Testis (tissue), 3 donors: ENCODE results near the gene EEF2K. TPM values are rescaled to one million over a fixed set of nuclear protein-coding genes. Genes with fewer than 3 reads are reported as not detected.

Source experiments
- DNase-seq: peaks from one replicate; pipeline ENCODE4 v3.0.0-alpha.2; 2019
- H3K27ac ChIP-seq, 2 donors: fragments of 200-600 bp; sonication (generic); one replicate each; pipeline ENCODE4 v1.5.1; 2019
- H3K27me3 ChIP-seq: fragments of 200-600 bp; sonication (generic); one replicate; pipeline ENCODE4 v1.5.1; 2019
- H3K36me3 ChIP-seq: fragments of 200-600 bp; sonication (generic); one replicate; pipeline ENCODE4 v1.5.1; 2017; ENCODE audit warnings: low read depth; ENCODE audit errors: missing control alignments
- H3K4me1 ChIP-seq: fragments of 200-600 bp; sonication (generic); one replicate; pipeline ENCODE4 v1.5.1; 2019
- H3K4me3 ChIP-seq, 2 donors: fragments of 200-600 bp; sonication (generic); one replicate each; pipeline ENCODE4 v1.5.1; 2017 to 2019
- H3K9me3 ChIP-seq: fragments of 200-600 bp; sonication (generic); one replicate; pipeline ENCODE4 v1.5.1; 2017
- CTCF ChIP-seq, 3 experiments: fragments of 450-650 bp in 2 of 3; fragments of 200-600 bp in 1 of 3; sonication (generic) in 1 of 3; IDR thresholded peaks; one replicate each; pipeline ENCODE4 v1.5.1; 2016 to 2019; ENCODE audit warnings: antibody characterized with exemption in 3 of 3, mild to moderate bottlenecking in 2 of 3, moderate library complexity in 1 of 3
- POLR2A ChIP-seq: fragments of 450-650 bp; IDR thresholded peaks from one replicate; pipeline ENCODE4 v1.6.1; 2017; ENCODE audit warnings: antibody characterized with exemption, mild to moderate bottlenecking, moderate library complexity
- WGBS, 2 donors: methylation state at CpG; one replicate each; pipeline ENCODE4 v1.1.5; 2018; 5-methylcytosine and 5-hydroxymethylcytosine counted together
- intact Hi-C: fragments of 100-400 bp; cut with DNase I; formaldehyde crosslinking; loops from one replicate; pipeline ENCODE4 v1.15.1; 2023; ENCODE audit warnings: low total_unique reads
- polyA plus RNA-seq: library from polyadenylated mRNA; stranded (reverse); fragments of 350-450 nt; fragmentation: Illumina TruSeq; extraction: RNeasy Lipid Tissue Mini Kit (QIAGEN cat#74804); gene quantifications from one replicate; pipeline ENCODE4 v1.2.3, GENCODE V29; 2014; ENCODE audit warnings: low read depth, low replicate concordance; ENCODE audit not compliant: insufficient read depth
- total RNA-seq, 2 donors: library from RNA; depleted of rRNA; stranded (reverse); fragments of >200 nt; gene quantifications; one replicate each; pipeline ENCODE4 v1.2.3, GENCODE V29; 2016

Gene EEF2K
- total and polyA plus RNA-seq, 3 donors from 2014 or later = 6.6 to 11.1 (median 10.2) TPM

GRCh38 chr16:22326369-22326652 lies 120.2 kb downstream of the EEF2K start:
- no peak for DNase-seq
- Histone ChIP-seq H3K27ac (no peak overlapping the region), H3K4me3 (no peak overlapping the region), H3K27me3 (no peaks in the 10 kb centered on the region), H3K4me1 (no peaks in the 10 kb centered on the region), H3K9me3 (no peaks in the 10 kb centered on the region), H3K36me3 (no peaks in the 10 kb centered on the region)
- WGBS, 2 donors = 71 to 75% methylated on average over 4 of the region's 4 CpGs
- intact Hi-C loops = no loop called here
- TF ChIP-seq CTCF (IDR thresholded peaks at IDR 0.05) (no peak), POLR2A (no peak)

- intact Hi-C loops = no loop called here
- WGBS, 2 donors = 81 to 86% methylated on average over 11 to 13 of the region's 13 CpGs
- TF ChIP-seq CTCF (IDR thresholded peaks at IDR 0.05) (no peak), POLR2A (no peak)
Measured at GRCh38 chr16:22326771-22327445, 120.8 kb downstream of the EEF2K start.

GRCh38 chr16:22327446-22327775 lies 121.3 kb downstream of the EEF2K start:
- no peak overlapping the region for H3K4me3 ChIP-seq
- H3K27me3 ChIP-seq = no peaks in the 10 kb centered on the region
- no peak overlapping the region for H3K27ac ChIP-seq
- intact Hi-C loops = no loop called here
- H3K4me1 ChIP-seq = no peaks in the 10 kb centered on the region
- no peaks in the 10 kb centered on the region for H3K36me3 ChIP-seq
- no peak for TF ChIP-seq POLR2A
- TF ChIP-seq CTCF (IDR thresholded peaks at IDR 0.05) = no peak
- no peak for DNase-seq
- no peaks in the 10 kb centered on the region for H3K9me3 ChIP-seq
- 94 to 95% methylated on average over 5 to 6 of the region's 6 CpGs for WGBS, 2 donors

More at GRCh38 chr16:22326771-22327445, 120.8 kb downstream of the EEF2K start:
- DNase-seq = no peak
- Histone ChIP-seq H3K27me3 (no peaks in the 10 kb centered on the region), H3K27ac (no peak overlapping the region), H3K4me3 (no peak overlapping the region), H3K9me3 (no peaks in the 10 kb centered on the region), H3K36me3 (no peaks in the 10 kb centered on the region), H3K4me1 (no peaks in the 10 kb centered on the region)

- WGBS, 2 donors = 77 to 93% methylated on average over 6 to 10 of the region's 10 CpGs
- H3K4me1 ChIP-seq = no peaks in the 10 kb centered on the region
- no peaks in the 10 kb centered on the region for H3K36me3 ChIP-seq
- H3K27ac ChIP-seq = no peak overlapping the region
- no peaks in the 10 kb centered on the region for H3K9me3 ChIP-seq
- no peak for DNase-seq
- intact Hi-C loops = no loop called here
- TF ChIP-seq CTCF (IDR thresholded peaks at IDR 0.05) (no peak), POLR2A (no peak)
- H3K4me3 ChIP-seq = no peak overlapping the region
- no peaks in the 10 kb centered on the region for H3K27me3 ChIP-seq
Measured at GRCh38 chr16:22328081-22328725, 122.1 kb downstream of the EEF2K start.

GRCh38 chr16:22329199-22329695 lies 123.2 kb downstream of the EEF2K start:
- 87 to 95% methylated on average over 9 of the region's 9 CpGs for WGBS, 2 donors
- no peak overlapping the region for H3K27ac ChIP-seq
- TF ChIP-seq POLR2A (no peak), CTCF (IDR thresholded peaks at IDR 0.05) (no peak)
- no peaks in the 10 kb centered on the region for H3K27me3 ChIP-seq
- no peaks in the 10 kb centered on the region for H3K9me3 ChIP-seq
- intact Hi-C loops = no loop called here
- no peak for DNase-seq
- H3K4me3 ChIP-seq = no peak overlapping the region
- no peaks in the 10 kb centered on the region for H3K4me1 ChIP-seq
- no peaks in the 10 kb centered on the region for H3K36me3 ChIP-seq
